Type B pancreatic cell (in vitro differentiated cells): ENCODE measurements around the gene PHOX2A. TPM values are rescaled to one million over a fixed set of nuclear protein-coding genes. Genes with fewer than 3 reads are reported as not detected.

Experiments used
- DNase-seq: peaks from one replicate; pipeline ENCODE4 v3.0.0; 2021; ENCODE audit warnings: mixed read lengths; ENCODE audit not compliant: unreplicated experiment; ENCODE audit errors: extremely low spot score
- H3K27ac Mint-ChIP-seq: 2 replicates; pipeline ENCODE4 v1.8.0; 2021; ENCODE audit warnings: mild to moderate bottlenecking, mixed read lengths
- H3K27me3 Mint-ChIP-seq: 2 replicates; pipeline ENCODE4 v1.8.0; 2021; ENCODE audit warnings: mixed read lengths
- H3K36me3 Mint-ChIP-seq: 2 replicates; pipeline ENCODE4 v1.8.0; 2021; ENCODE audit warnings: mixed read lengths
- H3K4me1 Mint-ChIP-seq: one replicate; pipeline ENCODE4 v1.8.0; 2021; ENCODE audit warnings: mixed read lengths; ENCODE audit not compliant: unreplicated experiment
- H3K4me3 Mint-ChIP-seq: 2 replicates; pipeline ENCODE4 v1.8.0; 2021; ENCODE audit warnings: mild to moderate bottlenecking, mixed read lengths
- H3K9me3 Mint-ChIP-seq: 2 replicates; pipeline ENCODE4 v1.8.0; 2021; ENCODE audit warnings: mixed read lengths
- CTCF ChIP-seq: fragments of 200-600 bp; sonication (generic); conservative IDR thresholded peaks from 2 replicates; pipeline ENCODE4 v1.5.0; 2021; ENCODE audit warnings: antibody characterized with exemption, mild to moderate bottlenecking
- total RNA-seq: library from RNA; stranded (reverse); gene quantifications from 2 replicates; pipeline ENCODE4 v1.2.1, GENCODE V29; 2021; ENCODE audit warnings: low replicate concordance

PHOX2A gene
- total RNA-seq, 1 donor from 2014 or later = 2.8 TPM

- DNase-seq = peak; percentile 50
- H3K4me3 Mint-ChIP-seq = peak overlapping the region; percentile 17
- peaks cover 17% of the 10 kb centered on the region for H3K4me1 Mint-ChIP-seq
Measured at GRCh38 chr11:72228844-72229231, 15.1 kb downstream of the PHOX2A start.

GRCh38 chr11:72228229-72228843 is 15.6 kb downstream of the PHOX2A start:
- Mint-ChIP-seq H3K36me3 (peaks cover 16% of the 10 kb centered on the region), H3K9me3 (no peaks in the 10 kb centered on the region), H3K4me3 (no peak overlapping the region), H3K27ac (no peak overlapping the region), H3K4me1 (peaks cover 17% of the 10 kb centered on the region), H3K27me3 (no peaks in the 10 kb centered on the region)
- peak; percentile 22 for TF ChIP-seq CTCF
- DNase-seq = peak; percentile 69

More at GRCh38 chr11:72228844-72229231, 15.1 kb downstream of the PHOX2A start:
- Mint-ChIP-seq H3K9me3 (no peaks in the 10 kb centered on the region), H3K36me3 (peaks cover 21% of the 10 kb centered on the region), H3K27me3 (no peaks in the 10 kb centered on the region), H3K27ac (no peak overlapping the region)
- no peak for TF ChIP-seq CTCF

- Mint-ChIP-seq H3K4me1 (peaks cover 17% of the 10 kb centered on the region), H3K4me3 (peak overlapping the region; percentile 60), H3K27ac (no peak overlapping the region), H3K9me3 (no peaks in the 10 kb centered on the region), H3K27me3 (no peaks in the 10 kb centered on the region), H3K36me3 (peaks cover 15% of the 10 kb centered on the region)
- no peak for TF ChIP-seq CTCF
- DNase-seq = peak; percentile 57
Measured at GRCh38 chr11:72227316-72228228, 16.4 kb downstream of the PHOX2A start.

- peak overlapping the region; percentile 43 for H3K27ac Mint-ChIP-seq
- H3K4me1 Mint-ChIP-seq = peaks cover 17% of the 10 kb centered on the region
- TF ChIP-seq CTCF = no peak
- peaks cover 11% of the 10 kb centered on the region for H3K36me3 Mint-ChIP-seq
- H3K4me3 Mint-ChIP-seq = peak overlapping the region; percentile 98
- H3K27me3 Mint-ChIP-seq = no peaks in the 10 kb centered on the region
- no peaks in the 10 kb centered on the region for H3K9me3 Mint-ChIP-seq
- DNase-seq = peak; percentile 40
Measured at GRCh38 chr11:72226701-72227100, 17.3 kb downstream of the PHOX2A start.

GRCh38 chr11:72225411-72225951 is 18.5 kb downstream of the PHOX2A start:
- H3K4me3 Mint-ChIP-seq = peak overlapping the region; percentile 98
- peaks cover 5% of the 10 kb centered on the region for H3K36me3 Mint-ChIP-seq
- TF ChIP-seq CTCF = no peak
- peak overlapping the region; percentile 87 for H3K27ac Mint-ChIP-seq
- peak; percentile 58 for DNase-seq
- H3K9me3 Mint-ChIP-seq = no peaks in the 10 kb centered on the region
- no peaks in the 10 kb centered on the region for H3K27me3 Mint-ChIP-seq
- H3K4me1 Mint-ChIP-seq = peaks cover 17% of the 10 kb centered on the region
